GM12878 (cell line): ENCODE results near the gene IL15. TPM values are rescaled to one million over a fixed set of nuclear protein-coding genes. Genes with fewer than 3 reads are reported as not detected.

Experiments
- BMI1 ChIP-seq: fragments of 450-650 bp; IDR thresholded peaks from 2 replicates; pipeline ENCODE4 v1.6.1; 2016; ENCODE audit warnings: mild to moderate bottlenecking, moderate library complexity, borderline replicate concordance
- CBX3 ChIP-seq: fragments of 200-600 bp; sonication (generic); IDR thresholded peaks from 2 replicates; pipeline ENCODE4 v1.6.1; 2016; ENCODE audit warnings: low read depth, borderline replicate concordance
- FOXM1 ChIP-seq: IDR thresholded peaks from 2 replicates; pipeline ENCODE4 v1.6.1; 2012; ENCODE audit warnings: low read depth, mild to moderate bottlenecking, inconsistent platforms, low read length, moderate library complexity
- HDAC6 ChIP-seq: fragments of 200-600 bp; sonication (generic); IDR thresholded peaks from one replicate; pipeline ENCODE4 v1.8.0; 2017; ENCODE audit warnings: antibody characterized with exemption; ENCODE audit not compliant: unreplicated experiment
- IKZF1 ChIP-seq: fragments of 450-650 bp; conservative IDR thresholded peaks from 2 replicates; pipeline ENCODE4 v1.6.1; 2017; ENCODE audit warnings: antibody characterized with exemption, mild to moderate bottlenecking
- KLF5 ChIP-seq: fragments of 450-650 bp; IDR thresholded peaks from 2 replicates; pipeline ENCODE4 v1.6.1; 2014; ENCODE audit warnings: mild to moderate bottlenecking; ENCODE audit not compliant: partially characterized antibody
- MEF2B ChIP-seq: fragments of 450-650 bp; IDR thresholded peaks from 2 replicates; pipeline ENCODE4 v1.6.1; 2018; ENCODE audit warnings: mild to moderate bottlenecking, moderate library complexity; ENCODE audit not compliant: partially characterized antibody, poor library complexity, severe bottlenecking
- MTA3 ChIP-seq: IDR thresholded peaks from 2 replicates; pipeline ENCODE4 v1.6.1; 2012; ENCODE audit warnings: low read length, inconsistent platforms, borderline replicate concordance
- SMARCA5 ChIP-seq: fragments of 450-650 bp; IDR thresholded peaks from 2 replicates; pipeline ENCODE4 v1.6.1; 2017; ENCODE audit warnings: mild to moderate bottlenecking
- SP1 ChIP-seq: IDR thresholded peaks from one replicate; pipeline ENCODE4 v1.6.1; 2011; ENCODE audit warnings: low read depth, low read length
- SPI1 ChIP-seq: IDR thresholded peaks from 2 replicates; pipeline ENCODE4 v1.6.1; 2011; ENCODE audit warnings: low read depth, mild to moderate bottlenecking, low read length, moderate library complexity, borderline replicate concordance; ENCODE audit not compliant: insufficient read depth
- STAT1 ChIP-seq: fragments of 450-650 bp; conservative IDR thresholded peaks from 2 replicates; pipeline ENCODE4 v1.6.1; 2014; ENCODE audit warnings: antibody characterized with exemption, mild to moderate bottlenecking
- WRNIP1 ChIP-seq: IDR thresholded peaks from 2 replicates; pipeline ENCODE4 v1.6.1; 2011; ENCODE audit warnings: low read depth, low read length, improper control_type of control experiment, borderline replicate concordance
- ZBED1 ChIP-seq: IDR thresholded peaks from 2 replicates; pipeline ENCODE4 v1.6.1; 2016; ENCODE audit warnings: borderline replicate concordance
- ZNF217 ChIP-seq: fragments of 450-650 bp; IDR thresholded peaks from 2 replicates; pipeline ENCODE4 v1.6.1; 2017; ENCODE audit warnings: antibody characterized with exemption, mild to moderate bottlenecking
- ZZZ3 ChIP-seq: IDR thresholded peaks from 2 replicates; pipeline ENCODE4 v1.6.1; 2011; ENCODE audit warnings: low read depth; ENCODE audit not compliant: control insufficient read depth, insufficient read length
- polyA plus RNA-seq, 11 experiments: library from polyadenylated mRNA; depleted of rRNA in 4 of 11; unstranded in 6 of 11; stranded (reverse) in 5 of 11; fragments of >200 nt; fragmentation: Nextera tagmentation in 4 of 11; fragmentation: Illumina TruSeq in 1 of 11; extraction: Ambion mirVana in 4 of 11; extraction: Trizol in 1 of 11; gene quantifications; 1 replicate in 1 of 11; 2 replicates in 10 of 11; pipeline versions ENCODE4 v1.2.1 to v1.2.3, GENCODE V29; 2011 to 2016; ENCODE audit warnings: inconsistent platforms in 2 of 11, missing spikeins in 2 of 11, low read depth in 1 of 11
- total RNA-seq, 4 experiments: library from RNA; depleted of rRNA in 3 of 4; stranded (reverse); fragments of >200 nt in 3 of 4; fragmentation: Illumina TruSeq in 1 of 4; extraction: Trizol in 1 of 4; gene quantifications; 2 replicates each; pipeline versions ENCODE4 v1.2.1 to v1.2.3, GENCODE V29; 2013 to 2021
- TF ChIP-seq, protein P1 (sequence below), 3 experiments: IDR thresholded peaks in 2 of 3; conservative IDR thresholded peaks in 1 of 3; 2 replicates each; pipeline ENCODE4 v1.5.1; 2011; ENCODE audit warnings: low read depth in 3 of 3, low read length in 3 of 3, mild to moderate bottlenecking in 3 of 3, control low read depth in 2 of 3, moderate library complexity in 2 of 3, inconsistent platforms in 1 of 3, mixed read lengths in 1 of 3; ENCODE audit not compliant: control insufficient read depth in 2 of 3, insufficient read depth in 1 of 3; ENCODE audit errors: extremely low read depth in 1 of 3
- TF ChIP-seq, protein P2 (sequence below): fragments of 450-650 bp; IDR thresholded peaks from 2 replicates; pipeline ENCODE4 v1.6.1; 2017; ENCODE audit warnings: mild to moderate bottlenecking, moderate library complexity
- TF ChIP-seq, protein P3 (sequence below): fragments of 450-650 bp; formaldehyde crosslinking; IDR thresholded peaks from 2 replicates; pipeline ENCODE4 v1.5.0; 2022; ENCODE audit warnings: mild to moderate bottlenecking, missing genetic modification characterization
- TF ChIP-seq, protein P4 (sequence below): fragments of 450-650 bp; IDR thresholded peaks from 2 replicates; pipeline ENCODE4 v1.6.1; 2016; ENCODE audit warnings: mild to moderate bottlenecking

Gene IL15
- total and polyA plus RNA-seq, 10 of the 15 experiments (the other 5 are each of a cell fraction or from before 2014, with no cell fraction given) = 6.0 to 11.4 (median 8.2) TPM

DNA sequence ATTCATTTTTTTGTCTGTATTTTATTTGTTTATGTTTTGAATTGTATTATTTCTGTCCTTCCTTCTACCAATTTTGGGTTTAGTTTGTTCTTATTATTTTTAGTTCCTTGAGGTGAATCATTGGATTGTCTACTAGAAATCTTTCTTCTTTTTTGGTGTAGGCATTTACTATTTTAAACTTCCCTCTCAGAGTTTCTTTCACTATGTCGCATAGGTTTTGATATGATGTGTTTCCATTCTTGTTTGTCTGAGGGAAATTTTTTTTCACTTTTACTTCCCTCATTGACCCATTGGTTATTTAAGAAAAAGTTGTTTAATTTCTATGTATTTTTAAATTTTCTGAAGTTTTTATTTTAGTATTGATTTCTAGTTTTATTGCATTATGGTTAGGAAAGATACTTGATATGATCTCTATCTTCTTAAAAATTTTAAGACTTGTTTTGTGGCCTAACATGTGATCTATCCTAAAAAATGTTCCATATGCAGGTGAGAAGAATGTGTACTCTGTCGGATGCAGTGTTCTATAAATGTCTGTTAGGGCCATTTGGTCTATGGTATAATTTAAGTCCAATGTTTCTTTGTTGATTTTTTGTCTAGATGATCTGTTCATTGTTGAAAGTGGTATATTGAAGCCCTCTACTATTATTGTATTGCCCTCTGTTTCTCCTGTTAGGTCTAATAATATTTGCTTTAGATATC, 68.8 kb downstream of the IL15 start (continued):
- no peak; the same call in 1 of the 2 replicates for TF ChIP-seq BMI1
- TF ChIP-seq IKZF1 = no peak
- peak; percentile 76 for TF ChIP-seq MEF2B
- TF ChIP-seq CBX3 = no peak
- TF ChIP-seq FOXM1 = peak; percentile 89; the same call in 1 of the 2 replicates
- no peak for TF ChIP-seq SP1
- no peak for TF ChIP-seq SMARCA5
- TF ChIP-seq ZZZ3 = no peak
- TF ChIP-seq KLF5 = no peak
- no peak; the same call in 1 of the 2 replicates for TF ChIP-seq ZBED1
- TF ChIP-seq MTA3 = no peak
- no peak for TF ChIP-seq WRNIP1
- no peak for TF ChIP-seq STAT1
- TF ChIP-seq, protein P1, sequence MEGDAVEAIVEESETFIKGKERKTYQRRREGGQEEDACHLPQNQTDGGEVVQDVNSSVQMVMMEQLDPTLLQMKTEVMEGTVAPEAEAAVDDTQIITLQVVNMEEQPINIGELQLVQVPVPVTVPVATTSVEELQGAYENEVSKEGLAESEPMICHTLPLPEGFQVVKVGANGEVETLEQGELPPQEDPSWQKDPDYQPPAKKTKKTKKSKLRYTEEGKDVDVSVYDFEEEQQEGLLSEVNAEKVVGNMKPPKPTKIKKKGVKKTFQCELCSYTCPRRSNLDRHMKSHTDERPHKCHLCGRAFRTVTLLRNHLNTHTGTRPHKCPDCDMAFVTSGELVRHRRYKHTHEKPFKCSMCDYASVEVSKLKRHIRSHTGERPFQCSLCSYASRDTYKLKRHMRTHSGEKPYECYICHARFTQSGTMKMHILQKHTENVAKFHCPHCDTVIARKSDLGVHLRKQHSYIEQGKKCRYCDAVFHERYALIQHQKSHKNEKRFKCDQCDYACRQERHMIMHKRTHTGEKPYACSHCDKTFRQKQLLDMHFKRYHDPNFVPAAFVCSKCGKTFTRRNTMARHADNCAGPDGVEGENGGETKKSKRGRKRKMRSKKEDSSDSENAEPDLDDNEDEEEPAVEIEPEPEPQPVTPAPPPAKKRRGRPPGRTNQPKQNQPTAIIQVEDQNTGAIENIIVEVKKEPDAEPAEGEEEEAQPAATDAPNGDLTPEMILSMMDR (IDR thresholded peaks at IDR 0.05 in 2 of 3, conservative IDR thresholded peaks at IDR 0.05 in 1 of 3; ENCODE audit: control insufficient read depth in 2 of 3, extremely low read depth in 1 of 3, insufficient read depth in 1 of 3, low read depth in 3 of 3, low read length in 3 of 3) = no peak
- TF ChIP-seq, protein P2, sequence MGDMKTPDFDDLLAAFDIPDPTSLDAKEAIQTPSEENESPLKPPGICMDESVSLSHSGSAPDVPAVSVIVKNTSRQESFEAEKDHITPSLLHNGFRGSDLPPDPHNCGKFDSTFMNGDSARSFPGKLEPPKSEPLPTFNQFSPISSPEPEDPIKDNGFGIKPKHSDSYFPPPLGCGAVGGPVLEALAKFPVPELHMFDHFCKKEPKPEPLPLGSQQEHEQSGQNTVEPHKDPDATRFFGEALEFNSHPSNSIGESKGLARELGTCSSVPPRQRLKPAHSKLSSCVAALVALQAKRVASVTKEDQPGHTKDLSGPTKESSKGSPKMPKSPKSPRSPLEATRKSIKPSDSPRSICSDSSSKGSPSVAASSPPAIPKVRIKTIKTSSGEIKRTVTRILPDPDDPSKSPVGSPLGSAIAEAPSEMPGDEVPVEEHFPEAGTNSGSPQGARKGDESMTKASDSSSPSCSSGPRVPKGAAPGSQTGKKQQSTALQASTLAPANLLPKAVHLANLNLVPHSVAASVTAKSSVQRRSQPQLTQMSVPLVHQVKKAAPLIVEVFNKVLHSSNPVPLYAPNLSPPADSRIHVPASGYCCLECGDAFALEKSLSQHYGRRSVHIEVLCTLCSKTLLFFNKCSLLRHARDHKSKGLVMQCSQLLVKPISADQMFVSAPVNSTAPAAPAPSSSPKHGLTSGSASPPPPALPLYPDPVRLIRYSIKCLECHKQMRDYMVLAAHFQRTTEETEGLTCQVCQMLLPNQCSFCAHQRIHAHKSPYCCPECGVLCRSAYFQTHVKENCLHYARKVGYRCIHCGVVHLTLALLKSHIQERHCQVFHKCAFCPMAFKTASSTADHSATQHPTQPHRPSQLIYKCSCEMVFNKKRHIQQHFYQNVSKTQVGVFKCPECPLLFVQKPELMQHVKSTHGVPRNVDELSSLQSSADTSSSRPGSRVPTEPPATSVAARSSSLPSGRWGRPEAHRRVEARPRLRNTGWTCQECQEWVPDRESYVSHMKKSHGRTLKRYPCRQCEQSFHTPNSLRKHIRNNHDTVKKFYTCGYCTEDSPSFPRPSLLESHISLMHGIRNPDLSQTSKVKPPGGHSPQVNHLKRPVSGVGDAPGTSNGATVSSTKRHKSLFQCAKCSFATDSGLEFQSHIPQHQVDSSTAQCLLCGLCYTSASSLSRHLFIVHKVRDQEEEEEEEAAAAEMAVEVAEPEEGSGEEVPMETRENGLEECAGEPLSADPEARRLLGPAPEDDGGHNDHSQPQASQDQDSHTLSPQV = no peak
- no peak for TF ChIP-seq SPI1
- TF ChIP-seq, protein P3, sequence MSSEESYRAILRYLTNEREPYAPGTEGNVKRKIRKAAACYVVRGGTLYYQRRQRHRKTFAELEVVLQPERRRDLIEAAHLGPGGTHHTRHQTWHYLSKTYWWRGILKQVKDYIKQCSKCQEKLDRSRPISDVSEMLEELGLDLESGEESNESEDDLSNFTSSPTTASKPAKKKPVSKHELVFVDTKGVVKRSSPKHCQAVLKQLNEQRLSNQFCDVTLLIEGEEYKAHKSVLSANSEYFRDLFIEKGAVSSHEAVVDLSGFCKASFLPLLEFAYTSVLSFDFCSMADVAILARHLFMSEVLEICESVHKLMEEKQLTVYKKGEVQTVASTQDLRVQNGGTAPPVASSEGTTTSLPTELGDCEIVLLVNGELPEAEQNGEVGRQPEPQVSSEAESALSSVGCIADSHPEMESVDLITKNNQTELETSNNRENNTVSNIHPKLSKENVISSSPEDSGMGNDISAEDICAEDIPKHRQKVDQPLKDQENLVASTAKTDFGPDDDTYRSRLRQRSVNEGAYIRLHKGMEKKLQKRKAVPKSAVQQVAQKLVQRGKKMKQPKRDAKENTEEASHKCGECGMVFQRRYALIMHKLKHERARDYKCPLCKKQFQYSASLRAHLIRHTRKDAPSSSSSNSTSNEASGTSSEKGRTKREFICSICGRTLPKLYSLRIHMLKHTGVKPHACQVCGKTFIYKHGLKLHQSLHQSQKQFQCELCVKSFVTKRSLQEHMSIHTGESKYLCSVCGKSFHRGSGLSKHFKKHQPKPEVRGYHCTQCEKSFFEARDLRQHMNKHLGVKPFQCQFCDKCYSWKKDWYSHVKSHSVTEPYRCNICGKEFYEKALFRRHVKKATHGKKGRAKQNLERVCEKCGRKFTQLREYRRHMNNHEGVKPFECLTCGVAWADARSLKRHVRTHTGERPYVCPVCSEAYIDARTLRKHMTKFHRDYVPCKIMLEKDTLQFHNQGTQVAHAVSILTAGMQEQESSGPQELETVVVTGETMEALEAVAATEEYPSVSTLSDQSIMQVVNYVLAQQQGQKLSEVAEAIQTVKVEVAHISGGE (CRISPR knock-in tag) = no peak
- TF ChIP-seq ZNF217 = no peak
- TF ChIP-seq HDAC6 = no peak
- TF ChIP-seq, protein P4, sequence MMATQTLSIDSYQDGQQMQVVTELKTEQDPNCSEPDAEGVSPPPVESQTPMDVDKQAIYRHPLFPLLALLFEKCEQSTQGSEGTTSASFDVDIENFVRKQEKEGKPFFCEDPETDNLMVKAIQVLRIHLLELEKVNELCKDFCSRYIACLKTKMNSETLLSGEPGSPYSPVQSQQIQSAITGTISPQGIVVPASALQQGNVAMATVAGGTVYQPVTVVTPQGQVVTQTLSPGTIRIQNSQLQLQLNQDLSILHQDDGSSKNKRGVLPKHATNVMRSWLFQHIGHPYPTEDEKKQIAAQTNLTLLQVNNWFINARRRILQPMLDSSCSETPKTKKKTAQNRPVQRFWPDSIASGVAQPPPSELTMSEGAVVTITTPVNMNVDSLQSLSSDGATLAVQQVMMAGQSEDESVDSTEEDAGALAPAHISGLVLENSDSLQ = no peak
